ENCODE results near the gene FMNL1. TPM values are rescaled to one million over a fixed set of nuclear protein-coding genes. Genes with fewer than 3 reads are reported as not detected.
"Not testable (repeated sequence)": the region's sequence is repeated elsewhere in the genome, so short reads cannot be mapped to it uniquely, and the experiment has no call there.

Gene FMNL1
- total RNA-seq, 4 donors from 2014 or later, result 8.3 to 13.6 (median 8.8) TPM

GRCh38 chr17:45197108-45197507 lies 24.6 kb upstream of the FMNL1 start:
- 63 to 72% methylated on average over 6 of the region's 6 CpGs for WGBS, 2 donors
- TF ChIP-seq POLR2A (IDR thresholded peaks at IDR 0.05), result no peak
- TF ChIP-seq CTCF (IDR thresholded peaks at IDR 0.05), result no peak
- no peak overlapping the region for H3K4me3 ChIP-seq (ENCODE audit: low read depth, poor library complexity, severe bottlenecking)
- intact Hi-C loops (cut with DNase I; ENCODE audit: low total_unique reads), result loop anchor here (5.0 kb wide), 1 partner anchor 60 kb away; the partner anchor contains the start of gene ACBD4
- no peak for DNase-seq (ENCODE audit: low spot score in 2 of 2)

- no peak overlapping the region for H3K4me3 ChIP-seq (ENCODE audit: low read depth, poor library complexity, severe bottlenecking)
- DNase-seq (ENCODE audit: low spot score in 2 of 2), result peak; percentile 80 to 98
- intact Hi-C loops (cut with DNase I; ENCODE audit: low total_unique reads), result loop anchor here (5.0 kb wide), 1 partner anchor 60 kb away; the partner anchor contains the start of gene ACBD4
- TF ChIP-seq CTCF (IDR thresholded peaks at IDR 0.05), result peak in 2 of 3 donors; percentile 32 to 97
- TF ChIP-seq POLR2A (IDR thresholded peaks at IDR 0.05), result no peak
- 2% methylated on average over 15 to 16 of the region's 16 CpGs for WGBS, 2 donors
These were observed 23.9 kb upstream of the FMNL1 start for GRCh38 chr17:45197555-45198334.

GRCh38 chr17:45200701-45201100 lies 21.0 kb upstream of the FMNL1 start:
- DNase-seq (ENCODE audit: low spot score in 2 of 2), result peak in 1 of 2 donors; percentile 86
- intact Hi-C loops (cut with DNase I; ENCODE audit: low total_unique reads), result no loop called here
- no peak for TF ChIP-seq POLR2A (IDR thresholded peaks at IDR 0.05)
- no peak for TF ChIP-seq CTCF (IDR thresholded peaks at IDR 0.05)
- WGBS, 2 donors, result 38 to 45% methylated on average over 9 of the region's 9 CpGs
- no peak overlapping the region for H3K4me3 ChIP-seq (ENCODE audit: low read depth, poor library complexity, severe bottlenecking)

GRCh38 chr17:45201457-45201856 lies 20.2 kb upstream of the FMNL1 start:
- TF ChIP-seq CTCF (IDR thresholded peaks at IDR 0.05) (no peak), POLR2A (IDR thresholded peaks at IDR 0.05) (no peak)
- intact Hi-C loops (cut with DNase I; ENCODE audit: low total_unique reads), result no loop called here
- 93 to 99% methylated on average over 4 of the region's 4 CpGs for WGBS, 2 donors
- no peak for DNase-seq (ENCODE audit: low spot score in 2 of 2)
- H3K4me3 ChIP-seq (ENCODE audit: low read depth, poor library complexity, severe bottlenecking), result no peak overlapping the region

- 71% methylated on average over 6 of the region's 6 CpGs for WGBS, 2 donors
These were observed 19.8 kb upstream of the FMNL1 start for GRCh38 chr17:45201880-45202279.

GRCh38 chr17:45218895-45219661 lies 2.6 kb upstream of the FMNL1 start:
- intact Hi-C loops (cut with DNase I; ENCODE audit: low total_unique reads), result loop anchor here (5.0 kb wide), 1 partner anchor 168 kb away; no protein-coding TSS in a partner anchor
- TF ChIP-seq POLR2A (IDR thresholded peaks at IDR 0.05) (no peak), CTCF (IDR thresholded peaks at IDR 0.05) (peak in 1 of 3 donors; percentile 98)
- no peak overlapping the region for H3K4me3 ChIP-seq (ENCODE audit: low read depth, poor library complexity, severe bottlenecking)
- peak; percentile 89 to 98 for DNase-seq (ENCODE audit: low spot score in 2 of 2)
- 11 to 13% methylated on average over 12 of the region's 12 CpGs for WGBS, 2 donors

More at GRCh38 chr17:45201880-45202279, 19.8 kb upstream of the FMNL1 start:
- H3K4me3 ChIP-seq (ENCODE audit: low read depth, poor library complexity, severe bottlenecking); intact Hi-C loops (cut with DNase I; ENCODE audit: low total_unique reads): not testable (repeated sequence)
- peak; percentile 53 to 87 for DNase-seq (ENCODE audit: low spot score in 2 of 2)
